Esophagus squamous epithelium (tissue), 4 donors: ENCODE data around the gene TAS1R1.

Source experiments
- POLR2A ChIP-seq, 4 donors: fragments of 450-650 bp; IDR thresholded peaks; one replicate each; pipeline ENCODE4 v1.6.1; 2017; ENCODE audit warnings: antibody characterized with exemption in 4 of 4, mild to moderate bottlenecking in 4 of 4, moderate library complexity in 3 of 4
- TF ChIP-seq, protein P1 (sequence below), 6 experiments: fragments of 450-650 bp in 4 of 6; fragments of 200-600 bp in 2 of 6; sonication (generic) in 2 of 6; IDR thresholded peaks; one replicate each; pipeline ENCODE4 v1.5.1; 2016 to 2019; ENCODE audit warnings: antibody characterized with exemption in 6 of 6, mild to moderate bottlenecking in 4 of 6, moderate library complexity in 4 of 6

DNA sequence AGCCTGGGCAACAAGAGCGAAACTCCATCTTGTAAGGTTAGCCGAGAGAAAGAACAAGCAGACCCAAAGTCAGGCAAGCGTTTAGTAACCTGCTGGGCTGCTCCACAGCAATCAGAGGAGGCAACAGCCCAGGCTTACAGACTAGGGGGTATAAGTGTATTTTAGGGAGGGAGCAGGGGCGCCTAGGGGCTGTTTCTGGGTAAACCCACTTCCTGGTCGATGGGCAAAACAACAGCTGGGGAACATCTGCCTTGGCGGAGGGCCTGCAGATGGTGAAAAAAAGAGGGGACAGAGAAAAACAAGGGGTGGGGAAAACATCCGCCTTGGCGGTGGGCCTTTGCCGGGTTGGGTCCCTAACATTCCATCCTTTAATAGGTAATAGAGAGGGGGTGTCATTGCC lies 5.2 kb downstream of the TAS1R1 start:
- TF ChIP-seq, protein P1, sequence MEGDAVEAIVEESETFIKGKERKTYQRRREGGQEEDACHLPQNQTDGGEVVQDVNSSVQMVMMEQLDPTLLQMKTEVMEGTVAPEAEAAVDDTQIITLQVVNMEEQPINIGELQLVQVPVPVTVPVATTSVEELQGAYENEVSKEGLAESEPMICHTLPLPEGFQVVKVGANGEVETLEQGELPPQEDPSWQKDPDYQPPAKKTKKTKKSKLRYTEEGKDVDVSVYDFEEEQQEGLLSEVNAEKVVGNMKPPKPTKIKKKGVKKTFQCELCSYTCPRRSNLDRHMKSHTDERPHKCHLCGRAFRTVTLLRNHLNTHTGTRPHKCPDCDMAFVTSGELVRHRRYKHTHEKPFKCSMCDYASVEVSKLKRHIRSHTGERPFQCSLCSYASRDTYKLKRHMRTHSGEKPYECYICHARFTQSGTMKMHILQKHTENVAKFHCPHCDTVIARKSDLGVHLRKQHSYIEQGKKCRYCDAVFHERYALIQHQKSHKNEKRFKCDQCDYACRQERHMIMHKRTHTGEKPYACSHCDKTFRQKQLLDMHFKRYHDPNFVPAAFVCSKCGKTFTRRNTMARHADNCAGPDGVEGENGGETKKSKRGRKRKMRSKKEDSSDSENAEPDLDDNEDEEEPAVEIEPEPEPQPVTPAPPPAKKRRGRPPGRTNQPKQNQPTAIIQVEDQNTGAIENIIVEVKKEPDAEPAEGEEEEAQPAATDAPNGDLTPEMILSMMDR (IDR thresholded peaks at IDR 0.05): no peak
- TF ChIP-seq POLR2A (IDR thresholded peaks at IDR 0.05): no peak
